K562 (cell line): ENCODE results near the gene RGS7. TPM values are rescaled to one million over a fixed set of nuclear protein-coding genes. Genes with fewer than 3 reads are reported as not detected.

Experiments used
- ATAC-seq: fragments of 200-7000 bp; cut with Tn5 transposase; 3 replicates; pipeline ENCODE4 v1.9.1; 2020; ENCODE audit warnings: moderate library complexity
- BruUV-seq: library from RNA; stranded (reverse); fragments of 400-500 nt; replicated peaks from 2 replicates; lab custom pipeline; 2021; lab: Mats Ljungman, UMichigan
- CTCF ChIA-PET: fragments of 300-600 bp; formaldehyde crosslinking; extraction: SDS; loops from one replicate; lab custom pipeline; 2021; ENCODE audit warnings: low intra/inter-chr PET ratio; lab: Yijun Ruan, JAX
- POLR2A ChIA-PET: fragments of 300-600, 350-650 bp; sonication (Branson Sonifier 250); formaldehyde crosslinking; extraction: SDS; loops from one replicate; lab custom pipeline; 2021; ENCODE audit warnings: antibody characterized with exemption, inconsistent platforms; lab: Yijun Ruan, JAX
- DNase-seq, 4 experiments: peaks; one replicate each; pipeline versions ENCODE4 v3.0.0 to v3.0.0-alpha.2; 2011 to 2018; ENCODE audit warnings: low spot score in 3 of 4, mixed read lengths in 3 of 4; ENCODE audit errors: extremely low read depth in 1 of 4
- FAIRE-seq: peaks from 2 replicates; lab custom pipeline; 2011; peaks lifted over from hg19 to GRCh38; lab: Jason Lieb, UNC
- H2AFZ ChIP-seq: 2 replicates; pipeline ENCODE4 v1.6.0; 2011; ENCODE audit warnings: low read depth, low read length, control low read depth, inconsistent platforms
- H3K27ac ChIP-seq: fragments of 200-600 bp; 3 replicates; pipeline ENCODE4 v1.8.0; 2011; ENCODE audit warnings: low read depth, mild to moderate bottlenecking, control low read depth, inconsistent platforms, low read length, moderate library complexity, mixed read lengths; ENCODE audit errors: extremely low read depth
- H3K27me3 ChIP-seq, 2 experiments: fragments of 300-600 bp in 1 of 2; 2 replicates in 1 of 2; 3 replicates in 1 of 2; pipeline versions ENCODE4 v1.6.0 to v1.8.0; 2011; ENCODE audit warnings: inconsistent platforms in 2 of 2, low read length in 2 of 2, mild to moderate bottlenecking in 1 of 2, mixed read lengths in 1 of 2, moderate library complexity in 1 of 2; ENCODE audit not compliant: control insufficient read depth in 2 of 2, insufficient read depth in 2 of 2
- H3K36me3 ChIP-seq: fragments of 300-600 bp; 3 replicates; pipeline ENCODE4 v1.8.0; 2011; ENCODE audit warnings: mild to moderate bottlenecking, low read length, inconsistent platforms; ENCODE audit not compliant: control insufficient read depth, insufficient read depth
- H3K4me1 ChIP-seq, 2 experiments: fragments of 200-600 bp in 1 of 2; replicated peaks in 1 of 2; 2 replicates in 1 of 2; 3 replicates in 1 of 2; pipeline versions ENCODE4 v1.5.1 to v1.8.0; 2011; ENCODE audit warnings: inconsistent platforms in 2 of 2, low read length in 2 of 2, mild to moderate bottlenecking in 1 of 2, mixed read lengths in 1 of 2, moderate library complexity in 1 of 2; ENCODE audit not compliant: control insufficient read depth in 2 of 2, insufficient read depth in 2 of 2
- H3K4me2 ChIP-seq: 2 replicates; pipeline ENCODE4 v1.6.1; 2011; ENCODE audit warnings: low read length, control low read depth, inconsistent platforms, mixed read lengths; ENCODE audit not compliant: insufficient read depth
- H3K4me3 ChIP-seq: fragments of 200-600 bp; sonication (generic), shearing (Covaris generic); 2 replicates; pipeline ENCODE4 v1.5.1; 2016; ENCODE audit warnings: control low read depth, inconsistent platforms
- H3K79me2 ChIP-seq: fragments of 200-600 bp; 3 replicates; pipeline ENCODE4 v1.8.0; 2011; ENCODE audit warnings: low read length, inconsistent platforms; ENCODE audit not compliant: control insufficient read depth, insufficient read depth
- H3K9ac ChIP-seq, 2 experiments: 2 replicates each; pipeline versions ENCODE4 v1.6.0 to v1.6.1; 2011; ENCODE audit warnings: low read depth in 2 of 2, low read length in 2 of 2, control low read depth in 1 of 2, inconsistent platforms in 1 of 2, mild to moderate bottlenecking in 1 of 2, mixed read lengths in 1 of 2; ENCODE audit not compliant: insufficient read depth in 1 of 2
- H3K9me1 ChIP-seq: one replicate; pipeline ENCODE4 v1.6.0; 2011; ENCODE audit warnings: inconsistent platforms, mild to moderate bottlenecking, low read length, moderate library complexity; ENCODE audit not compliant: control insufficient read depth, insufficient read depth
- H3K9me3 ChIP-seq: replicated peaks from 2 replicates; pipeline ENCODE4 v1.5.1; 2011; ENCODE audit warnings: low read depth, low read length, inconsistent platforms; ENCODE audit not compliant: control insufficient read depth, insufficient read depth
- H4K20me1 ChIP-seq: replicated peaks from 2 replicates; pipeline ENCODE4 v1.6.1; 2011; ENCODE audit warnings: low read length, inconsistent platforms, mixed read lengths; ENCODE audit not compliant: control insufficient read depth, insufficient read depth
- CBFA2T2 ChIP-seq: fragments of 450-650 bp; conservative IDR thresholded peaks from 2 replicates; pipeline ENCODE4 v1.6.1; 2017; ENCODE audit warnings: mild to moderate bottlenecking
- GTF2E2 ChIP-seq: fragments of 200-800 bp; sonication (Bioruptor generic); IDR thresholded peaks from 2 replicates; pipeline ENCODE4 v1.6.1; 2016; ENCODE audit warnings: missing genetic modification characterization, missing compliant biosample characterization
- KDM1A ChIP-seq, 2 experiments: fragments of 450-650 bp; IDR thresholded peaks; 2 replicates each; pipeline ENCODE4 v1.6.1; 2016; ENCODE audit warnings: mild to moderate bottlenecking in 2 of 2
- KDM5B ChIP-seq: fragments of 200-600 bp; sonication (generic); IDR thresholded peaks from 2 replicates; pipeline ENCODE4 v1.6.1; 2012; ENCODE audit warnings: low read depth, mild to moderate bottlenecking, moderate library complexity, low read length, control low read depth, inconsistent platforms; ENCODE audit not compliant: insufficient replicate concordance
- RBFOX2 ChIP-seq: fragments of 200-400 bp; formaldehyde crosslinking; IDR thresholded peaks from 2 replicates; pipeline ENCODE4 v1.6.1; 2017; ENCODE audit warnings: low read depth, mild to moderate bottlenecking, low read length, moderate library complexity
- ZFPM2 ChIP-seq: fragments of 250-450 bp; sonication (Bioruptor Pico); IDR thresholded peaks from 2 replicates; pipeline ENCODE4 v1.5.1; 2022; ENCODE audit warnings: mild to moderate bottlenecking
- ZNF395 ChIP-seq: fragments of 200-800 bp; sonication (Bioruptor generic); IDR thresholded peaks from 2 replicates; pipeline ENCODE4 v1.6.1; 2017; ENCODE audit warnings: missing genetic modification characterization, missing compliant biosample characterization
- ZNF518B ChIP-seq: fragments of 250-450 bp; sonication (Bioruptor Pico); IDR thresholded peaks from 2 replicates; pipeline ENCODE4 v1.5.0; 2021; ENCODE audit warnings: mild to moderate bottlenecking, moderate library complexity
- WGBS: fragments of 100-300 bp; shearing (Covaris generic); methylation state at CpG from one replicate; pipeline ENCODE4 v1.1.6; 2016; ENCODE audit warnings: low coverage, mixed read lengths; ENCODE audit not compliant: insufficient coverage; ENCODE audit errors: missing lambda C conversion rate; 5-methylcytosine and 5-hydroxymethylcytosine counted together
- in situ Hi-C: fragments of 300-500 bp; cut with MboI; formaldehyde crosslinking; loops from 4 replicates; pipeline ENCODE4 v1.15.0; 2018; ENCODE audit warnings: inconsistent platforms, mixed read lengths
- intact Hi-C: fragments of 100-400 bp; cut with micrococcal nuclease; formaldehyde crosslinking; loops from 2 replicates; pipeline ENCODE4 v1.14.2; 2022
- polyA plus RNA-seq, 8 experiments: library from polyadenylated mRNA; depleted of rRNA in 4 of 8; stranded (reverse) in 5 of 8; unstranded in 3 of 8; fragments of >200 nt; fragmentation: Nextera tagmentation in 2 of 8; fragmentation: Illumina TruSeq in 1 of 8; extraction: Ambion mirVana in 2 of 8; extraction: Trizol in 1 of 8; gene quantifications; 2 replicates each; pipeline versions ENCODE4 v1.2.1 to v1.2.3, GENCODE V29; 2011 to 2014; ENCODE audit warnings: inconsistent platforms in 1 of 8, missing spikeins in 1 of 8
- total RNA-seq, 7 experiments: library from RNA; depleted of rRNA in 6 of 7; stranded (reverse); fragments of >200 nt in 6 of 7; fragmentation: Illumina TruSeq in 2 of 7; extraction: Trizol in 2 of 7; gene quantifications; 2 replicates each; pipeline versions ENCODE4 v1.2.1 to v1.2.3, GENCODE V29; 2011 to 2021; ENCODE audit warnings: low replicate concordance in 1 of 7
- TF ChIP-seq, protein P1 (sequence below): fragments of 150-350 bp; IDR thresholded peaks from 2 replicates; pipeline ENCODE4 v1.6.1; 2014; ENCODE audit warnings: low read depth, mild to moderate bottlenecking, low read length, borderline replicate concordance
- TF ChIP-seq, protein P2 (sequence below): conservative IDR thresholded peaks from 2 replicates; pipeline ENCODE4 v1.6.1; 2011; ENCODE audit warnings: low read depth, mild to moderate bottlenecking, low read length; ENCODE audit not compliant: control insufficient read depth

RGS7 gene
- total and polyA plus RNA-seq, 9 of the 15 experiments (the other 6 are each of a cell fraction or from before 2014, with no cell fraction given), result not detected

DNA sequence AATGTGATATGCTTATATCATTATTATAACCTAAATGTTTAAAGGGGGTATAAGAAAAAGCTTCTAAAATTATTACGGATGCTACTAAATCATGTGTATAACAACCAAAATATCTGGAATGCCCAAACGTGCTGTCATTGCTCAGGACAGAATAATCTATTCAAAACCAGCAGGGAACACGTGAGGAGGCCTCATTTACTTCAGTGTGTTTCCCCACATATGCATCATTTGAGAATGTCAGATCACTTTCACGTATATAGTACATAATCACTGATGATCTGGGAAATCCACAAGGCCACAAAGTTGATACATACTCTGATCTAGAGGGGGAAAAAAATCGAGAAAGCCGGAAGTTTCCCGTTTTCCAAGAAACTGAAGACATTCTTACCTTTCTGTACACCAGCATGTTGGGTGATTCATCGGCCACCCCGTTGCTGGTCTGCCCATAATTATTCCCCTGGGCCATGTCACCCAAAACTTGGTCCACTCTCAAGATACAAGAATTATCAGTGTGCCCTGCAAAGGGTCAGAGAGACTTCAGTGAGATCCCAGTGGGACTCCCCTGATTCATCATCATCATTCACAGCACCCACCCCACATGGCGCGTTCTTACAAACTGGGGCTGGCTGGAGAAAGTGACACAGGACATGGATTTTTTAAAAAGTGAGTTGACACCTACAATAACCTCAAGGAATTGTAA, 1.5 kb downstream of the RGS7 start:
- no peaks in the 10 kb centered on the region for H3K36me3 ChIP-seq
- H3K79me2 ChIP-seq, result no peaks in the 10 kb centered on the region
- no peak for DNase-seq
- in situ Hi-C loops, result no loop called here
- FAIRE-seq, result no peak
- WGBS, result 1% methylated on average over 11 of the region's 11 CpGs
- H3K4me2 ChIP-seq, result no peak overlapping the region
- H2AFZ ChIP-seq, result no peak overlapping the region
- H3K4me3 ChIP-seq, result no peak overlapping the region
- no peak overlapping the region for H3K9ac ChIP-seq
- H3K4me1 ChIP-seq, result peaks cover 0 to 6% of the 10 kb centered on the region in 2 experiments; a peak in 1 of 5 replicates
- no peak for ATAC-seq
- no peaks in the 10 kb centered on the region for H3K9me1 ChIP-seq
- H3K27ac ChIP-seq, result no peak overlapping the region
- POLR2A ChIA-PET, result interaction anchor here (0.7 kb wide), 1 partner anchor 162 kb away, joined by 3 read pairs; no protein-coding TSS in a partner anchor
- CTCF ChIA-PET, result no interaction called here
- H4K20me1 ChIP-seq, result no peaks in the 10 kb centered on the region
- no peaks in the 10 kb centered on the region; the same call in 1 of the 2 replicates for H3K9me3 ChIP-seq
- intact Hi-C loops, result no loop called here
- no TSS peak for BruUV-seq
- H3K27me3 ChIP-seq, result no peaks in the 10 kb centered on the region
- TF ChIP-seq ZFPM2 (no peak), KDM1A (IDR thresholded peaks at IDR 0.05) (no peak), KDM5B (no peak), GTF2E2 (tag) (no peak), ZNF395 (CRISPR knock-in tag) (no peak), CBFA2T2 (no peak), RBFOX2 (no peak), ZNF518B (CRISPR knock-in tag) (no peak)
- TF ChIP-seq, protein P1, sequence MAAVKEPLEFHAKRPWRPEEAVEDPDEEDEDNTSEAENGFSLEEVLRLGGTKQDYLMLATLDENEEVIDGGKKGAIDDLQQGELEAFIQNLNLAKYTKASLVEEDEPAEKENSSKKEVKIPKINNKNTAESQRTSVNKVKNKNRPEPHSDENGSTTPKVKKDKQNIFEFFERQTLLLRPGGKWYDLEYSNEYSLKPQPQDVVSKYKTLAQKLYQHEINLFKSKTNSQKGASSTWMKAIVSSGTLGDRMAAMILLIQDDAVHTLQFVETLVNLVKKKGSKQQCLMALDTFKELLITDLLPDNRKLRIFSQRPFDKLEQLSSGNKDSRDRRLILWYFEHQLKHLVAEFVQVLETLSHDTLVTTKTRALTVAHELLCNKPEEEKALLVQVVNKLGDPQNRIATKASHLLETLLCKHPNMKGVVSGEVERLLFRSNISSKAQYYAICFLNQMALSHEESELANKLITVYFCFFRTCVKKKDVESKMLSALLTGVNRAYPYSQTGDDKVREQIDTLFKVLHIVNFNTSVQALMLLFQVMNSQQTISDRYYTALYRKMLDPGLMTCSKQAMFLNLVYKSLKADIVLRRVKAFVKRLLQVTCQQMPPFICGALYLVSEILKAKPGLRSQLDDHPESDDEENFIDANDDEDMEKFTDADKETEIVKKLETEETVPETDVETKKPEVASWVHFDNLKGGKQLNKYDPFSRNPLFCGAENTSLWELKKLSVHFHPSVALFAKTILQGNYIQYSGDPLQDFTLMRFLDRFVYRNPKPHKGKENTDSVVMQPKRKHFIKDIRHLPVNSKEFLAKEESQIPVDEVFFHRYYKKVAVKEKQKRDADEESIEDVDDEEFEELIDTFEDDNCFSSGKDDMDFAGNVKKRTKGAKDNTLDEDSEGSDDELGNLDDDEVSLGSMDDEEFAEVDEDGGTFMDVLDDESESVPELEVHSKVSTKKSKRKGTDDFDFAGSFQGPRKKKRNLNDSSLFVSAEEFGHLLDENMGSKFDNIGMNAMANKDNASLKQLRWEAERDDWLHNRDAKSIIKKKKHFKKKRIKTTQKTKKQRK, result no peak
- TF ChIP-seq, protein P2, sequence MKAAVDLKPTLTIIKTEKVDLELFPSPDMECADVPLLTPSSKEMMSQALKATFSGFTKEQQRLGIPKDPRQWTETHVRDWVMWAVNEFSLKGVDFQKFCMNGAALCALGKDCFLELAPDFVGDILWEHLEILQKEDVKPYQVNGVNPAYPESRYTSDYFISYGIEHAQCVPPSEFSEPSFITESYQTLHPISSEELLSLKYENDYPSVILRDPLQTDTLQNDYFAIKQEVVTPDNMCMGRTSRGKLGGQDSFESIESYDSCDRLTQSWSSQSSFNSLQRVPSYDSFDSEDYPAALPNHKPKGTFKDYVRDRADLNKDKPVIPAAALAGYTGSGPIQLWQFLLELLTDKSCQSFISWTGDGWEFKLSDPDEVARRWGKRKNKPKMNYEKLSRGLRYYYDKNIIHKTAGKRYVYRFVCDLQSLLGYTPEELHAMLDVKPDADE, result no peak
